GM12878 (cell line): ENCODE data around the gene EXOSC1.

Experiments used
- CBX5 ChIP-seq: sonication (generic); IDR thresholded peaks from 2 replicates; pipeline ENCODE4 v1.6.1; 2016; ENCODE audit warnings: low read depth, moderate library complexity, mild to moderate bottlenecking, inconsistent platforms
- MAX ChIP-seq: IDR thresholded peaks from 2 replicates; pipeline ENCODE4 v1.6.1; 2012; ENCODE audit warnings: low read depth, low read length, improper control_type of control experiment
- MEF2A ChIP-seq: IDR thresholded peaks from 2 replicates; pipeline ENCODE4 v1.6.1; 2011; ENCODE audit warnings: low read depth, mild to moderate bottlenecking, low read length, moderate library complexity; ENCODE audit not compliant: insufficient read depth
- MYC ChIP-seq: IDR thresholded peaks from 2 replicates; pipeline ENCODE4 v1.6.1; 2011; ENCODE audit warnings: mild to moderate bottlenecking, low read length, moderate library complexity, inconsistent platforms; ENCODE audit not compliant: insufficient read depth, insufficient replicate concordance, insufficient read length, severe bottlenecking
- POLR2A ChIP-seq: IDR thresholded peaks from 2 replicates; pipeline ENCODE4 v1.6.1; 2011; ENCODE audit warnings: low read depth, mild to moderate bottlenecking, low read length
- POLR2AphosphoS5 ChIP-seq: IDR thresholded peaks from 2 replicates; pipeline ENCODE4 v1.6.1; 2011; ENCODE audit warnings: mild to moderate bottlenecking, low read length, inconsistent platforms
- RB1 ChIP-seq: fragments of 450-650 bp; formaldehyde crosslinking; IDR thresholded peaks from 2 replicates; pipeline ENCODE4 v1.6.1; 2017; ENCODE audit warnings: mild to moderate bottlenecking, borderline replicate concordance
- RBBP5 ChIP-seq: fragments of 200-600 bp; sonication (generic); conservative IDR thresholded peaks from 2 replicates; pipeline ENCODE4 v1.6.1; 2016
- RCOR1 ChIP-seq: conservative IDR thresholded peaks from 2 replicates; pipeline ENCODE4 v1.6.1; 2012; ENCODE audit warnings: low read depth, low read length, improper control_type of control experiment
- SMARCA5 ChIP-seq: fragments of 450-650 bp; IDR thresholded peaks from 2 replicates; pipeline ENCODE4 v1.6.1; 2017; ENCODE audit warnings: mild to moderate bottlenecking
- WRNIP1 ChIP-seq: IDR thresholded peaks from 2 replicates; pipeline ENCODE4 v1.6.1; 2011; ENCODE audit warnings: low read depth, low read length, improper control_type of control experiment, borderline replicate concordance
- YY1 ChIP-seq: IDR thresholded peaks from 2 replicates; pipeline ENCODE4 v1.6.1; 2011; ENCODE audit warnings: low read depth, mild to moderate bottlenecking, low read length
- TF ChIP-seq, protein P1 (sequence below): IDR thresholded peaks from 2 replicates; pipeline ENCODE4 v1.6.1; 2012; ENCODE audit warnings: mild to moderate bottlenecking, low read depth, low read length
- TF ChIP-seq, protein P2 (sequence below), 3 experiments: IDR thresholded peaks in 2 of 3; conservative IDR thresholded peaks in 1 of 3; 2 replicates each; pipeline ENCODE4 v1.5.1; 2011; ENCODE audit warnings: low read depth in 3 of 3, low read length in 3 of 3, mild to moderate bottlenecking in 3 of 3, control low read depth in 2 of 3, moderate library complexity in 2 of 3, inconsistent platforms in 1 of 3, mixed read lengths in 1 of 3; ENCODE audit not compliant: control insufficient read depth in 2 of 3, insufficient read depth in 1 of 3; ENCODE audit errors: extremely low read depth in 1 of 3

- TF ChIP-seq, protein P1, sequence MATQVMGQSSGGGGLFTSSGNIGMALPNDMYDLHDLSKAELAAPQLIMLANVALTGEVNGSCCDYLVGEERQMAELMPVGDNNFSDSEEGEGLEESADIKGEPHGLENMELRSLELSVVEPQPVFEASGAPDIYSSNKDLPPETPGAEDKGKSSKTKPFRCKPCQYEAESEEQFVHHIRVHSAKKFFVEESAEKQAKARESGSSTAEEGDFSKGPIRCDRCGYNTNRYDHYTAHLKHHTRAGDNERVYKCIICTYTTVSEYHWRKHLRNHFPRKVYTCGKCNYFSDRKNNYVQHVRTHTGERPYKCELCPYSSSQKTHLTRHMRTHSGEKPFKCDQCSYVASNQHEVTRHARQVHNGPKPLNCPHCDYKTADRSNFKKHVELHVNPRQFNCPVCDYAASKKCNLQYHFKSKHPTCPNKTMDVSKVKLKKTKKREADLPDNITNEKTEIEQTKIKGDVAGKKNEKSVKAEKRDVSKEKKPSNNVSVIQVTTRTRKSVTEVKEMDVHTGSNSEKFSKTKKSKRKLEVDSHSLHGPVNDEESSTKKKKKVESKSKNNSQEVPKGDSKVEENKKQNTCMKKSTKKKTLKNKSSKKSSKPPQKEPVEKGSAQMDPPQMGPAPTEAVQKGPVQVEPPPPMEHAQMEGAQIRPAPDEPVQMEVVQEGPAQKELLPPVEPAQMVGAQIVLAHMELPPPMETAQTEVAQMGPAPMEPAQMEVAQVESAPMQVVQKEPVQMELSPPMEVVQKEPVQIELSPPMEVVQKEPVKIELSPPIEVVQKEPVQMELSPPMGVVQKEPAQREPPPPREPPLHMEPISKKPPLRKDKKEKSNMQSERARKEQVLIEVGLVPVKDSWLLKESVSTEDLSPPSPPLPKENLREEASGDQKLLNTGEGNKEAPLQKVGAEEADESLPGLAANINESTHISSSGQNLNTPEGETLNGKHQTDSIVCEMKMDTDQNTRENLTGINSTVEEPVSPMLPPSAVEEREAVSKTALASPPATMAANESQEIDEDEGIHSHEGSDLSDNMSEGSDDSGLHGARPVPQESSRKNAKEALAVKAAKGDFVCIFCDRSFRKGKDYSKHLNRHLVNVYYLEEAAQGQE: no peak
- TF ChIP-seq POLR2A: no peak
- TF ChIP-seq YY1: no peak
- TF ChIP-seq, protein P2, sequence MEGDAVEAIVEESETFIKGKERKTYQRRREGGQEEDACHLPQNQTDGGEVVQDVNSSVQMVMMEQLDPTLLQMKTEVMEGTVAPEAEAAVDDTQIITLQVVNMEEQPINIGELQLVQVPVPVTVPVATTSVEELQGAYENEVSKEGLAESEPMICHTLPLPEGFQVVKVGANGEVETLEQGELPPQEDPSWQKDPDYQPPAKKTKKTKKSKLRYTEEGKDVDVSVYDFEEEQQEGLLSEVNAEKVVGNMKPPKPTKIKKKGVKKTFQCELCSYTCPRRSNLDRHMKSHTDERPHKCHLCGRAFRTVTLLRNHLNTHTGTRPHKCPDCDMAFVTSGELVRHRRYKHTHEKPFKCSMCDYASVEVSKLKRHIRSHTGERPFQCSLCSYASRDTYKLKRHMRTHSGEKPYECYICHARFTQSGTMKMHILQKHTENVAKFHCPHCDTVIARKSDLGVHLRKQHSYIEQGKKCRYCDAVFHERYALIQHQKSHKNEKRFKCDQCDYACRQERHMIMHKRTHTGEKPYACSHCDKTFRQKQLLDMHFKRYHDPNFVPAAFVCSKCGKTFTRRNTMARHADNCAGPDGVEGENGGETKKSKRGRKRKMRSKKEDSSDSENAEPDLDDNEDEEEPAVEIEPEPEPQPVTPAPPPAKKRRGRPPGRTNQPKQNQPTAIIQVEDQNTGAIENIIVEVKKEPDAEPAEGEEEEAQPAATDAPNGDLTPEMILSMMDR (IDR thresholded peaks at IDR 0.05 in 2 of 3, conservative IDR thresholded peaks at IDR 0.05 in 1 of 3; ENCODE audit: control insufficient read depth in 2 of 3, extremely low read depth in 1 of 3, insufficient read depth in 1 of 3, low read depth in 3 of 3, low read length in 3 of 3): no peak
- TF ChIP-seq CBX5: no peak
- no peak for TF ChIP-seq MYC
- TF ChIP-seq WRNIP1: no peak
- TF ChIP-seq POLR2AphosphoS5: no peak
- TF ChIP-seq RB1: no peak
- TF ChIP-seq RCOR1: no peak
- TF ChIP-seq MAX: no peak
- no peak for TF ChIP-seq RBBP5
- TF ChIP-seq SMARCA5: no peak
- no peak for TF ChIP-seq MEF2A
Observed at GRCh38 chr10:97450828-97451227, 5.0 kb upstream of the EXOSC1 start.
